ENCODE data around the gene CIB2. TPM values are rescaled to one million over a fixed set of nuclear protein-coding genes. Genes with fewer than 3 reads are reported as not detected.
"Not testable (repeated sequence)": the region's sequence is repeated elsewhere in the genome, so short reads cannot be mapped to it uniquely, and the experiment has no call there.

CIB2 gene
- total RNA-seq, 4 donors from 2014 or later = 1.4 to 5.6 (median 3.1) TPM

GRCh38 chr15:78159395-78159794 lies 28.1 kb upstream of the CIB2 start:
- no peak for TF ChIP-seq CTCF (IDR thresholded peaks at IDR 0.05)
- DNase-seq (ENCODE audit: low spot score) (no peak), ATAC-seq (ENCODE audit: low FRiP score) (no peak)

- no peak for DNase-seq (ENCODE audit: low spot score)
- no peak for ATAC-seq (ENCODE audit: low FRiP score)
- TF ChIP-seq CTCF (IDR thresholded peaks at IDR 0.05) = no peak
Observed at GRCh38 chr15:78157203-78157602, 26.0 kb upstream of the CIB2 start.

- no peak for TF ChIP-seq CTCF (IDR thresholded peaks at IDR 0.05)
- no peak for DNase-seq (ENCODE audit: low spot score)
- ATAC-seq (ENCODE audit: low FRiP score) = no peak
Observed at GRCh38 chr15:78156653-78157052, 25.4 kb upstream of the CIB2 start.

DNA sequence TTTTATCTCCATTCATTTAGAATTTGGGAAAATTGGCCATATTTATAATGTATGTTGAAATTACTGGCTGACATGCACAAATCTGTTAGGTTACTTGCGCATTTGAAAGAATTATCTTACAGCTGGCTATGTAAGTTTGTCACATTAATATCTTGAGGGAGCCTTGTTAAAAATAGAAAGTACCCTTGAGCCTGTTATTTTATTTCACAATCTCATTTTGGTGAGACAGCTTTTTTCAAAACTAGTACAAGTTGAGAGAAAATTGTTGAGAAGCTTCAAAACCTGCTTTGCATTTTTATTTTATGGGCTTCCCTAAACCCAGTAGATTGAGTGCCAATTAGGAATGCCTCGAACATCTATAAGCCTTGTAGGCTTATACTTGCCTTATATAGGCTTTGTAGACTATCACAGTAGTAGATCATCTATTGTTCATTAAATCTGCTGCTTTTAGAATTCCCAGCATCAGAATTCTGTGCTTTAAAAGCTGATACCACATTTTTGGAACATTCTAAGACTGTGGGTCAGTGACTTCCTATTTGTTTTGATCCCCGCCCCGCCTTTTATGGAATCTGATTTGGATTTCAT lies 24.2 kb upstream of the CIB2 start:
- ATAC-seq (ENCODE audit: low FRiP score) (no peak), DNase-seq (ENCODE audit: low spot score) (no peak)
- TF ChIP-seq CTCF (IDR thresholded peaks at IDR 0.05) = no peak

DNA sequence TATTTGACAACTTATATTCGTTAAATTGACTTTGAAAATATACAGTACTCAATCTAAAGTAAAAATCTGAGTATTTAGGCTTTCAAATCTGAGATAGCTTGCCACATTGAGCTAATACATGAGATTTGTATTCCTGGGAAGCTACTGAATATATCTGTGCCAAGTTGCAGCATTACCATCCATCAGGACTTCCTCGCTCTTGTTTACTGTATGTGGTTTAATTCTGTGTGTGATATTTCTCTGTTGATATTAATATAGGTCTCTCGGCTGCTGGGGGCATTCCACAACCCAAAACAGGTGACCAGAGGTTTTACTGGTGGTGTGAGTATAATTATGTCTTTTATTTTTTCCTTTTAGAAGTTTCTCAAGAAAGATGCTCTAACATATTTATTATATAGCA lies 23.7 kb upstream of the CIB2 start:
- no peak for DNase-seq (ENCODE audit: low spot score)
- no peak for ATAC-seq (ENCODE audit: low FRiP score)
- TF ChIP-seq CTCF (IDR thresholded peaks at IDR 0.05) = no peak

GRCh38 chr15:78151075-78151474 lies 19.8 kb upstream of the CIB2 start:
- DNase-seq (ENCODE audit: low spot score); ATAC-seq (ENCODE audit: low FRiP score): not testable (repeated sequence)

DNA sequence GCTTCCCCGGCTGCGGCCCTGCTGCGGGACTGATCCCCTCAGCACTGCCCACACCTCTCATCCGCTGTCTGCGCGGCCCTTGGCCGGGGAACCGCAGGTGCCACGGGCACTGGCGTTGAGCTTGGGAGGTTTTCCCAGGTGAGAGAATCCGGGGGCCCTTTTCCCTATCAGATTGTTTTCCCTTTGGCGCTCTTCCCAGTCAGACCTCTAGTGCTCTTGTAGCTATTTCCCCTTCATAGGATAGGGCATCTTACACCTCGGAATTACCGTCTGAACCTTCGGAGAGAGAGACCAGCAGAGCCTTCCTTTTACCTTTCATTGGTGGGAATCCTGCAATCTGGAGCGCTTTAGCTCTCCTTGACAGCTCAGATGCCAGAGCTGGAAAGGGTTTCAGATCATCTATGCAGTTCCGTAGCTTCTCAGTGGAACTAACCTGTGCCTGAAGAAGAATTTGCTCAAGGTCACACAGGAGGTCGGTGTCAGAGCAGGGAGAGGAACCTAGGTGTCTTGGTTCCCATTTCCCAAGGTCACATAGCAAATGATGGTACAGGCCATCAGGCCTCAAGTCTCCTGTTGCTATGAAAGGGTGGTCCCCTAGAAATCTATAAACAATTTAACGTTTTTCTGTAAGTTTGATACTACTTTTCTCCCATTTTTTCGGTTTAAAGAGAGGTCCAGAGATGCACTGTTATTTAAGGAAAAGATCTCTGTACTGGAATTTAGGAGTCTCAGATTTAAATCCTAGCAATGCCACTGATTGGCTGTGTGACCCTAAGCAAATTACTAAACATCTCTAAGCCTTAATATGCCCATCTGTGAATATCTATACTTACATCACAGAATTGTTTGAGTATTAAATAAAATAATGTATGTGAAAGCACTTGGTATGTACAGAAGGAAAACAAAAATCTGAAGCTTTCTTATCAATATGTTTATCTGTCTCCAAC lies 18.8 kb upstream of the CIB2 start:
- DNase-seq (ENCODE audit: low spot score) = no peak
- peak; percentile 22 for ATAC-seq (ENCODE audit: low FRiP score)

More for the DNA sequence above, 18.8 kb upstream of the CIB2 start:
- no peak for TF ChIP-seq CTCF (IDR thresholded peaks at IDR 0.05)
